Activated CD8-positive, alpha-beta memory T cell treated with anti-CD3 and anti-CD28 coated beads, Interleukin-2, amount 10 ng/mL, durations not matched to agents 7 days and 5 days (primary cell): ENCODE data around the gene ZFHX3. TPM values are rescaled to one million over a fixed set of nuclear protein-coding genes. Genes with fewer than 3 reads are reported as not detected.

Experiments used
- ATAC-seq: fragments of 150-1000 bp; cut with Tn5 transposase; one replicate; pipeline ENCODE4 v1.10.0; 2021; ENCODE audit warnings: moderate library complexity
- CTCF ChIA-PET: fragments of 350-600 bp; sonication (Branson Sonifier 250); formaldehyde crosslinking; loops from one replicate; lab custom pipeline; 2021; ENCODE audit warnings: antibody characterized with exemption; lab: Charles Lee
- DNase-seq: peaks from one replicate; pipeline ENCODE4 v3.0.0-alpha.2; 2020
- H3K27ac Mint-ChIP-seq: one replicate; pipeline ENCODE4 v1.8.0; 2021; ENCODE audit warnings: mild to moderate bottlenecking, mixed read lengths
- H3K27me3 Mint-ChIP-seq: one replicate; pipeline ENCODE4 v1.8.0; 2021; ENCODE audit warnings: mixed read lengths
- H3K36me3 Mint-ChIP-seq: one replicate; pipeline ENCODE4 v1.8.0; 2021; ENCODE audit warnings: mild to moderate bottlenecking, mixed read lengths
- H3K4me1 Mint-ChIP-seq: one replicate; pipeline ENCODE4 v1.8.0; 2021; ENCODE audit warnings: mixed read lengths
- H3K4me3 Mint-ChIP-seq: one replicate; pipeline ENCODE4 v1.8.0; 2021; ENCODE audit warnings: mild to moderate bottlenecking, moderate library complexity, mixed read lengths
- H3K9me3 Mint-ChIP-seq: one replicate; pipeline ENCODE4 v1.8.0; 2022; ENCODE audit warnings: low read depth, mixed read lengths
- total RNA-seq, 2 experiments: library from RNA; stranded (reverse); gene quantifications; one replicate each; pipeline ENCODE4 v1.2.3, GENCODE V29; 2021

The ZFHX3 gene
- total RNA-seq, 2 experiments from 2014 or later, result 0.32 to 1.9 TPM

- Mint-ChIP-seq H3K36me3 (no peaks in the 10 kb centered on the region), H3K4me1 (peaks cover 1% of the 10 kb centered on the region), H3K9me3 (no peaks in the 10 kb centered on the region), H3K27me3 (peaks cover 15% of the 10 kb centered on the region), H3K4me3 (no peak overlapping the region), H3K27ac (no peak overlapping the region)
- ATAC-seq, result no peak
- DNase-seq, result no peak
- CTCF ChIA-PET, result no interaction called here
Observed at GRCh38 chr16:72815348-72816318, 232.3 kb downstream of the ZFHX3 start.

- Mint-ChIP-seq H3K4me3 (no peak overlapping the region), H3K4me1 (peaks cover 1% of the 10 kb centered on the region), H3K27me3 (peaks cover 15% of the 10 kb centered on the region), H3K36me3 (no peaks in the 10 kb centered on the region), H3K9me3 (no peaks in the 10 kb centered on the region), H3K27ac (no peak overlapping the region)
- CTCF ChIA-PET, result no interaction called here
- ATAC-seq (no peak), DNase-seq (no peak)
Observed at GRCh38 chr16:72814226-72814625, 233.7 kb downstream of the ZFHX3 start.

DNA sequence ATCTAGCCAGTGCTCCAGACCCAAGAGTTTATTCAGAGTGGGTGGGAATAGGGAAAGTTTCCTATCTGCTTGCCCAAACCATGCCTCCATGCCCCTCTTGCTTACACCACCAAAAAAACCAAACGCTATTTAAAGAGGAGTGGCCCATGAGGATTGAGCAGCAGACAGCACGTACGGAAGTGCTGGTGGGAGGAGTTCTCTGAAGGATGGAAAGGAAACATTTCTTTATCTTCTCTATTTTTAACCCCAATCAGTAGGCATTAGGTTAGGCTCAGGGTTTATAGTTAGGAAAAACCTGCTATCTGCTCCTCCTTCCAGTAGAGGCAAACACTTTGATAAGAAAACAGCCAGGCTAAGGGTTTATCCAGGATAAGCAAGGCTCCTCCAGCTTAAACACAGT lies 235.3 kb downstream of the ZFHX3 start:
- peaks cover 10% of the 10 kb centered on the region for H3K27me3 Mint-ChIP-seq
- CTCF ChIA-PET, result interaction anchor here (2.0 kb wide), 1 partner anchor 20 kb away, joined by 9 read pairs; no protein-coding TSS in a partner anchor
- no peaks in the 10 kb centered on the region for H3K36me3 Mint-ChIP-seq
- H3K4me1 Mint-ChIP-seq, result peaks cover 1% of the 10 kb centered on the region
- no peak for ATAC-seq
- no peak overlapping the region for H3K27ac Mint-ChIP-seq
- H3K9me3 Mint-ChIP-seq, result no peaks in the 10 kb centered on the region
- DNase-seq, result no peak
- no peak overlapping the region for H3K4me3 Mint-ChIP-seq

- Mint-ChIP-seq H3K4me1 (peaks cover 1% of the 10 kb centered on the region), H3K36me3 (no peaks in the 10 kb centered on the region), H3K27ac (no peak overlapping the region), H3K4me3 (no peak overlapping the region), H3K27me3 (peaks cover 6% of the 10 kb centered on the region), H3K9me3 (no peaks in the 10 kb centered on the region)
- CTCF ChIA-PET, result interaction anchor here (2.0 kb wide), 1 partner anchor 21 kb away, joined by 9 read pairs; no protein-coding TSS in a partner anchor
- no peak for ATAC-seq
- DNase-seq, result no peak
Observed at GRCh38 chr16:72811876-72812275, 236.1 kb downstream of the ZFHX3 start.

DNA sequence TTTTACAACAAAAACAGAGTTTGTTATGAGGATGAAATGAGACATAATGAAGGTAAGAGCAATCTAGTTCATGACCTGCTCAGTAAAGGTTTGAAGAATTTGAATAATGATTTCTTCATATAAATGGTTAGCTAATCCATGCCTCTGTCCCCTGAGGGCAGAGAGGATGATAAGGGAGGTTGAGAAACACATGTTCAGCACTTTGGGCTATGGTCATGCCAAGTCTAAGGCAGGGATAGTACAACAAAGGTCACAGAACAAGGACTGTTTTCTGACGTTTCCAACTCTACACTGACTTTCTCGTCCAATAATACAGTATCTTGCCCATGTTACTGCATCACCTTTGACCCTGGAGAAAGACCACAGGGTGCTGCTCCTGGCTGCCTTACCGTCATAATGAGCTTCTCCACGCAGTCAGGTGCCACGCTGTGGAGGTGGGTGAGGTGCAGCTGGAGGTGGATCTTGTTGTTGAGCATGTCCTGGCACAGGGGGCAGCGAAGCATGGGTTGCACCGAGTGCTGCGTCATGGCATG lies 236.7 kb downstream of the ZFHX3 start:
- CTCF ChIA-PET, result interaction anchor here (2.0 kb wide), 1 partner anchor 21 kb away, joined by 9 read pairs; no protein-coding TSS in a partner anchor
- H3K4me1 Mint-ChIP-seq, result peaks cover 1% of the 10 kb centered on the region

DNA sequence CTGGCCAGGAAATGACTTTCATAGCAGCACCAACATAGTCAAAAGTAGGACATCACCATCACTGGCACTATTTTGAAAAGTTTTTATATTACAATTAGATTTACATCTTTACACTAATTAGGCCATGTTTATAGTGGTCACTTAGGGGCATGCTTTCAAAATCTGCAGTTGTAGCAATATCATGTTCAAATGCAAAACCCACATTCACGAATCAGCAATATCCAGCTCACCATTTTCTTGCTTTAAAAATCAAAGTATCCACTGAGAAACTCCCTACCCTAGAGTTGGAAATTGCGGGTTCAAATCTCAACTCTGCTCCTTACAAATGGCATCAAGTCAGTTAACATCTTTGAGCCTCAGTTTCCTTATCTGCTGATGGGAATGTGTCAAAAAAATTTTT lies 237.4 kb downstream of the ZFHX3 start:
- Mint-ChIP-seq H3K4me3 (no peak overlapping the region), H3K36me3 (no peaks in the 10 kb centered on the region), H3K27me3 (peaks cover 4% of the 10 kb centered on the region), H3K27ac (no peak overlapping the region), H3K4me1 (peaks cover 1% of the 10 kb centered on the region), H3K9me3 (no peaks in the 10 kb centered on the region)
- ATAC-seq (no peak), DNase-seq (no peak)
- CTCF ChIA-PET, result interaction anchor here (1.1 to 2.0 kb wide), 2 partner anchors 18 to 22 kb away, joined by 3 to 9 read pairs; no protein-coding TSS in a partner anchor

More for the DNA sequence above, 236.7 kb downstream of the ZFHX3 start:
- Mint-ChIP-seq H3K4me3 (no peak overlapping the region), H3K9me3 (no peaks in the 10 kb centered on the region), H3K27ac (no peak overlapping the region), H3K27me3 (peaks cover 6% of the 10 kb centered on the region), H3K36me3 (no peaks in the 10 kb centered on the region)
- DNase-seq, result no peak
- no peak for ATAC-seq

DNA sequence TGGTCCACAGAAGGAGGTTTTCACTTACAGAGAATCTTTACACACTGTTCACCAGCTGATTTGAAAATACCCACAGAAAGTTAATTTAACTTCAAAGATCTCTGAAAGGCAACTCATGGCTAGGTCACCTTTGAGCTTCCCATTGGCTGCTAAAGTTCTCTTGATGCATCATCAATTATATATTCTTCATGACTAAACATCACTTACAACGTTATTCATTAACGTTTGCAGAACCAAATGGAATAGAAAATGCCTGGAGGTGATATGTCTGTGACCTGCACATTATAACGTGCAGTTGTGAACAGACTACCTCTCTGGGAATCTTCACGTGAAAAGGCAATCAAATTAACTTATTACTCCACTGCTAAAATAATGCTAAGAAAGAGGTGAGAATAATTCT lies 238.5 kb downstream of the ZFHX3 start:
- no peaks in the 10 kb centered on the region for H3K36me3 Mint-ChIP-seq
- ATAC-seq (no peak), DNase-seq (no peak)
- H3K9me3 Mint-ChIP-seq, result no peaks in the 10 kb centered on the region
- H3K4me1 Mint-ChIP-seq, result peaks cover 1% of the 10 kb centered on the region
- no peak overlapping the region for H3K27ac Mint-ChIP-seq
- CTCF ChIA-PET, result interaction anchor here (1.1 kb wide), 1 partner anchor 19 kb away, joined by 3 read pairs; no protein-coding TSS in a partner anchor
- no peak overlapping the region for H3K4me3 Mint-ChIP-seq
- no peaks in the 10 kb centered on the region for H3K27me3 Mint-ChIP-seq

- DNase-seq, result no peak
- no peaks in the 10 kb centered on the region for H3K27me3 Mint-ChIP-seq
- H3K4me3 Mint-ChIP-seq, result no peak overlapping the region
- ATAC-seq, result no peak
- H3K9me3 Mint-ChIP-seq, result no peaks in the 10 kb centered on the region
- CTCF ChIA-PET, result no interaction called here
- H3K36me3 Mint-ChIP-seq, result no peaks in the 10 kb centered on the region
- H3K27ac Mint-ChIP-seq, result no peak overlapping the region
- no peaks in the 10 kb centered on the region for H3K4me1 Mint-ChIP-seq
Observed at GRCh38 chr16:72808754-72809153, 239.2 kb downstream of the ZFHX3 start.

DNA sequence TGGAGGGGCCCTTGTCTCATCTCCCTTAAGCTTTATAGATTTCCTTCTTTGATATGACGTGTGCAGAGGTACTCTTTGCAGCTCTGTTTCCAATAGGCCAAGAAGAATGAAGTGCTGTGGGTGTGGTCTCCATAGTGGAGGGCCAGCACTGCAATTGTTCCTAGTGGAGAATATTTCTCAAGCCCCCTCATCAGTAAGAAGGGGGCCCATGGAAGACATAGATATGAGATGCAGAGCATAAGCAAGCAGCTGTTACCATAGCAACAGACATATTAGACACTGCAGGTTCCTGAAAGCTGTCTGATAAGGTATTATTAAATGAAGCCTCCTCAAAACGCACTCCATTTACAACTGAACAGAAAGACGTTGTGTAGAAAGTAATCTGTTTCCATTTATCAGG lies 240.7 kb downstream of the ZFHX3 start:
- DNase-seq (no peak), ATAC-seq (no peak)
- no peaks in the 10 kb centered on the region for H3K4me1 Mint-ChIP-seq
- H3K9me3 Mint-ChIP-seq, result no peaks in the 10 kb centered on the region
- no peaks in the 10 kb centered on the region for H3K36me3 Mint-ChIP-seq
- H3K27me3 Mint-ChIP-seq, result no peaks in the 10 kb centered on the region
- H3K27ac Mint-ChIP-seq, result no peak overlapping the region
- H3K4me3 Mint-ChIP-seq, result no peak overlapping the region
- CTCF ChIA-PET, result interaction anchor here (1.1 to 1.9 kb wide), 2 partner anchors 25 to 29 kb away, joined by 3 to 8 read pairs; no protein-coding TSS in a partner anchor

- CTCF ChIA-PET, result interaction anchor here (1.9 kb wide), 1 partner anchor 27 kb away, joined by 8 read pairs; no protein-coding TSS in a partner anchor
Observed at GRCh38 chr16:72805486-72805885, 242.4 kb downstream of the ZFHX3 start.

DNA sequence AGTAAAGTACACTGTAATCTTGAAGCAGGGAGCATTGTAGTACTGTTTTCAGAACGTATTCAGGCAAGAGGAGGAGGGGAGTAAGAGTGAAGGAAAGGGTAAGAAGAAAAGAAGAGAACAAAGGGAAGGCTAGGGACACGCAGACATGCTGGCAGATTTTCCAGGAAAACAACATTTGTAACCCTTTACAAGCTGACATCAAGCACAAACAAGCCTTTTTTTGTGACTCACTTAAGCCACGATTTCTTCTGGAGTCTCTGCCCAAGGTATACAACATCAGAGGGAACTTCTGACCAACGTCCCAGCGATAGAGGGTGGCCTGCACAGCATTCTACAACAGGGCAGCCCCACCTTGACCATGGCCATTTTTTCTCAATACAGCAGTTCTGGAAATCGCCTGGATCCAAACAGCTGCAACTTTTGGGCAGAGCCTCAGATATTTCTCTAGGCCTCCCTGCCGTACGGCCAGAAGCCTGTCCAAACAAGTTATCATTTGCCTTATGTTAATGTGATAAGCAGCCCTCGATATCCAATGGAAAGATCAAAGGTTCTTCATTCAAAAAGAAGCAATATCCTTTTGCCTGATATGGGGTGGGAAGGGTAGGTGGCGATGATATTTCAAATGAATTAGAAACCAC lies 247.3 kb downstream of the ZFHX3 start:
- CTCF ChIA-PET, result no interaction called here
- H3K9me3 Mint-ChIP-seq, result no peaks in the 10 kb centered on the region

More at GRCh38 chr16:72805486-72805885, 242.4 kb downstream of the ZFHX3 start:
- no peaks in the 10 kb centered on the region for H3K9me3 Mint-ChIP-seq
- no peak for DNase-seq
- no peaks in the 10 kb centered on the region for H3K36me3 Mint-ChIP-seq
- no peaks in the 10 kb centered on the region for H3K4me1 Mint-ChIP-seq
- peaks cover 2% of the 10 kb centered on the region for H3K27me3 Mint-ChIP-seq
- ATAC-seq, result no peak
- no peak overlapping the region for H3K4me3 Mint-ChIP-seq
- H3K27ac Mint-ChIP-seq, result no peak overlapping the region

GRCh38 chr16:72798264-72798663 lies 249.7 kb downstream of the ZFHX3 start:
- Mint-ChIP-seq H3K4me1 (no peaks in the 10 kb centered on the region), H3K27me3 (peaks cover 2% of the 10 kb centered on the region), H3K36me3 (no peaks in the 10 kb centered on the region), H3K9me3 (no peaks in the 10 kb centered on the region), H3K27ac (no peak overlapping the region), H3K4me3 (no peak overlapping the region)
- CTCF ChIA-PET, result interaction anchor here (0.7 kb wide), 1 partner anchor 52 kb away, joined by 3 read pairs; no protein-coding TSS in a partner anchor
- DNase-seq (no peak), ATAC-seq (no peak)

More for the DNA sequence above, 247.3 kb downstream of the ZFHX3 start:
- no peaks in the 10 kb centered on the region for H3K36me3 Mint-ChIP-seq
- no peak overlapping the region for H3K4me3 Mint-ChIP-seq
- peaks cover 2% of the 10 kb centered on the region for H3K27me3 Mint-ChIP-seq
- no peak for DNase-seq
- H3K4me1 Mint-ChIP-seq, result no peaks in the 10 kb centered on the region
- no peak overlapping the region for H3K27ac Mint-ChIP-seq
- ATAC-seq, result no peak

DNA sequence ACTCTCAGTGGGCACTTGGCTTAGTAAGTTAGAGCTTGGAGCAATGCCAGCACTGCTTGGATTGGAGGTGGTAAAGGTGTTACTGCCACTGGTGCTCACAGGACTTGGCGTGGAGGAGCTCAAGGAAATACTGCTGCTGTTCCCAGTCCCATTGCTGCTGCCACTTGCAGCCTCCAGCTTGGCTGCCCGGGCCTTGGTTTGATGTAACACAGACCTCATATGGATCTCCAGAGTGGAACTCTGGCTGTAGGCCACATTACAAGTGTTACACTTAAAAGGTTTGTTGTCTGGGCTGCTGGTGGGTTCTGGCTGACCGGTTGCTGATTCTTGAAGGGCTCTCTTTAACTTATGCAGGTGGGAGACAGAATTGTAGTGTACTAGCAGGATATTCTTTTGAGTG lies 250.3 kb downstream of the ZFHX3 start:
- Mint-ChIP-seq H3K9me3 (no peaks in the 10 kb centered on the region), H3K4me3 (no peak overlapping the region), H3K36me3 (no peaks in the 10 kb centered on the region), H3K4me1 (no peaks in the 10 kb centered on the region), H3K27ac (no peak overlapping the region), H3K27me3 (peaks cover 2% of the 10 kb centered on the region)
- CTCF ChIA-PET, result no interaction called here
- DNase-seq, result no peak
- no peak for ATAC-seq
